Measurements from ENCODE around the gene ASB13. TPM values are rescaled to one million over a fixed set of nuclear protein-coding genes. Genes with fewer than 3 reads are reported as not detected.

Gene ASB13
- total and polyA plus RNA-seq, 2 donors (not counting 1 experiment from before 2014, with no cell fraction given) = 2.5 to 4.4 TPM

- Histone ChIP-seq H3K27me3 (replicated peaks in 1 of 4; ENCODE audit: control extremely low read depth in 1 of 4, control insufficient read depth in 3 of 4, insufficient read depth in 4 of 4, low read length in 3 of 4) (no peaks in the 10 kb centered on the region), H3K79me2 (ENCODE audit: control insufficient read depth, insufficient read depth, low read length) (no peaks in the 10 kb centered on the region), H2AFZ (ENCODE audit: insufficient read depth, low read depth, low read length, poor library complexity, severe bottlenecking) (no peak overlapping the region), H3K4me1 (ENCODE audit: control insufficient read depth in 2 of 2, insufficient read depth in 2 of 2, low read length in 2 of 2) (no peaks in the 10 kb centered on the region), H3K9ac (ENCODE audit: low read length) (no peak overlapping the region), H3K4me2 (replicated peaks; ENCODE audit: low read depth, low read length, poor library complexity, severe bottlenecking) (no peak overlapping the region), H3K27ac (ENCODE audit: low read length in 2 of 2) (no peak overlapping the region), H4K20me1 (ENCODE audit: control insufficient read depth, insufficient read depth, low read length, poor library complexity, severe bottlenecking) (no peaks in the 10 kb centered on the region), H3K4me3 (ENCODE audit: control extremely low read depth in 1 of 5, extremely low read depth in 1 of 5, insufficient read depth in 1 of 5, low read depth in 2 of 5, low read length in 4 of 5) (no peak overlapping the region), H3K9me3 (ENCODE audit: control extremely low read depth in 1 of 3, control insufficient read depth in 2 of 3, insufficient read depth in 1 of 3, low read length in 2 of 3) (peaks cover 0 to 3% (median 0%) of the 10 kb centered on the region in 3 donors), H3K36me3 (replicated peaks in 1 of 2; ENCODE audit: control extremely low read depth in 1 of 2, control insufficient read depth in 1 of 2, extremely low read depth in 1 of 2, insufficient read depth in 2 of 2, low read length in 1 of 2) (no peaks in the 10 kb centered on the region)
- Mint-ChIP-seq H3K27ac (no peak overlapping the region), H3K9me3 (ENCODE audit: insufficient read depth) (no peaks in the 10 kb centered on the region), H3K4me3 (no peak overlapping the region), H3K27me3 (peaks cover 11% of the 10 kb centered on the region), H3K4me1 (peaks cover 30% of the 10 kb centered on the region)
- intact Hi-C loops (cut with micrococcal nuclease) = no loop called here
- ATAC-seq (ENCODE audit: low read depth) (no peak), DNase-seq (no peak)
- WGBS (ENCODE audit: insufficient coverage) = 71% methylated on average over 9 of the region's 10 CpGs
- CTCF ChIA-PET = no interaction called here
- TF ChIP-seq CTCF (IDR thresholded peaks at IDR 0.05) (no peak), EZH2 (IDR thresholded peaks at IDR 0.05; ENCODE audit: borderline replicate concordance, insufficient read depth, low read depth, low read length, poor library complexity, severe bottlenecking) (no peak)
- POLR2A ChIA-PET = no interaction called here
These were observed 12.1 kb downstream of the ASB13 start for GRCh38 chr10:5654218-5654755.

- Histone ChIP-seq H3K9ac (ENCODE audit: low read length) (no peak overlapping the region), H3K9me3 (ENCODE audit: control extremely low read depth in 1 of 3, control insufficient read depth in 2 of 3, insufficient read depth in 1 of 3, low read length in 2 of 3) (peaks cover 0 to 3% (median 0%) of the 10 kb centered on the region in 3 donors), H3K4me3 (ENCODE audit: control extremely low read depth in 1 of 5, extremely low read depth in 1 of 5, insufficient read depth in 1 of 5, low read depth in 2 of 5, low read length in 4 of 5) (no peak overlapping the region), H3K79me2 (ENCODE audit: control insufficient read depth, insufficient read depth, low read length) (no peaks in the 10 kb centered on the region), H3K36me3 (replicated peaks in 1 of 2; ENCODE audit: control extremely low read depth in 1 of 2, control insufficient read depth in 1 of 2, extremely low read depth in 1 of 2, insufficient read depth in 2 of 2, low read length in 1 of 2) (peaks cover 0 to 2% of the 10 kb centered on the region in 2 experiments), H4K20me1 (ENCODE audit: control insufficient read depth, insufficient read depth, low read length, poor library complexity, severe bottlenecking) (no peaks in the 10 kb centered on the region), H2AFZ (ENCODE audit: insufficient read depth, low read depth, low read length, poor library complexity, severe bottlenecking) (no peak overlapping the region), H3K27ac (ENCODE audit: low read length in 2 of 2) (no peak overlapping the region), H3K27me3 (replicated peaks in 1 of 4; ENCODE audit: control extremely low read depth in 1 of 4, control insufficient read depth in 3 of 4, insufficient read depth in 4 of 4, low read length in 3 of 4) (no peaks in the 10 kb centered on the region), H3K4me1 (ENCODE audit: control insufficient read depth in 2 of 2, insufficient read depth in 2 of 2, low read length in 2 of 2) (no peaks in the 10 kb centered on the region), H3K4me2 (replicated peaks; ENCODE audit: low read depth, low read length, poor library complexity, severe bottlenecking) (no peak overlapping the region)
- 99% methylated on average over 14 of the region's 14 CpGs for WGBS (ENCODE audit: insufficient coverage)
- Mint-ChIP-seq H3K9me3 (ENCODE audit: insufficient read depth) (no peaks in the 10 kb centered on the region), H3K27ac (no peak overlapping the region), H3K27me3 (peaks cover 11% of the 10 kb centered on the region), H3K4me3 (no peak overlapping the region), H3K4me1 (peaks cover 29% of the 10 kb centered on the region)
- ChIA-PET CTCF (no interaction called here), POLR2A (no interaction called here)
- intact Hi-C loops (cut with micrococcal nuclease) = no loop called here
- TF ChIP-seq CTCF (IDR thresholded peaks at IDR 0.05) = no peak
- no peak for TF ChIP-seq EZH2 (IDR thresholded peaks at IDR 0.05; ENCODE audit: borderline replicate concordance, insufficient read depth, low read depth, low read length, poor library complexity, severe bottlenecking)
- no peak for DNase-seq
- ATAC-seq (ENCODE audit: low read depth) = no peak
These were observed 13.6 kb downstream of the ASB13 start for GRCh38 chr10:5652746-5653145.
